Activated CD4-positive, alpha-beta T cell treated with anti-CD3 and anti-CD28 coated beads for 4 hours (primary cell): Measurements from ENCODE around the gene KCNH5.
"Not testable (repeated sequence)": the region's sequence is repeated elsewhere in the genome, so short reads cannot be mapped to it uniquely, and the experiment has no call there.

Experiments
- DNase-seq, 2 donors: peaks; one replicate each; pipeline ENCODE4 v3.0.0-alpha.2; 2020

The KCNH5 gene

GRCh38 chr14:62882967-62883366, 162.3 kb downstream of the KCNH5 start:
- DNase-seq, result no peak

GRCh38 chr14:62866376-62866775, 178.9 kb downstream of the KCNH5 start:
- DNase-seq, result no peak

- DNase-seq, result no peak
Measured at GRCh38 chr14:62864588-62864987, 180.7 kb downstream of the KCNH5 start.

- not testable (repeated sequence) for DNase-seq
Measured at GRCh38 chr14:62858011-62858410, 187.2 kb downstream of the KCNH5 start.

GRCh38 chr14:62854951-62855350, 190.3 kb downstream of the KCNH5 start:
- DNase-seq, result no peak

GRCh38 chr14:62847168-62847567, 198.1 kb downstream of the KCNH5 start:
- DNase-seq, result no peak

- DNase-seq, result no peak
Measured at GRCh38 chr14:62844546-62844945, 200.7 kb downstream of the KCNH5 start.

- no peak for DNase-seq
Measured at GRCh38 chr14:62824086-62824485, 221.2 kb downstream of the KCNH5 start.

- DNase-seq, result no peak
Measured at GRCh38 chr14:62819931-62820330, 225.3 kb downstream of the KCNH5 start.

- DNase-seq, result no peak
Measured at GRCh38 chr14:62807636-62808035, 237.6 kb downstream of the KCNH5 start.

GRCh38 chr14:62800577-62800976, 244.7 kb downstream of the KCNH5 start:
- DNase-seq, result no peak

- DNase-seq, result no peak
Measured at GRCh38 chr14:62796431-62796830, 248.8 kb downstream of the KCNH5 start.

- no peak for DNase-seq
Measured at GRCh38 chr14:62792578-62792977, 252.7 kb downstream of the KCNH5 start.

GRCh38 chr14:62781328-62781727, 263.9 kb downstream of the KCNH5 start:
- DNase-seq, result not testable (repeated sequence)

- DNase-seq, result no peak
Measured at GRCh38 chr14:62778852-62779251, 266.4 kb downstream of the KCNH5 start.

- no peak for DNase-seq
Measured at GRCh38 chr14:62778310-62778709, 266.9 kb downstream of the KCNH5 start.

- no peak for DNase-seq
Measured at GRCh38 chr14:62777510-62777909, 267.7 kb downstream of the KCNH5 start.

GRCh38 chr14:62776300-62776699, 269.0 kb downstream of the KCNH5 start:
- no peak for DNase-seq

GRCh38 chr14:62768753-62769152, 276.5 kb downstream of the KCNH5 start:
- DNase-seq, result no peak

GRCh38 chr14:62763951-62764350, 281.3 kb downstream of the KCNH5 start:
- no peak for DNase-seq

GRCh38 chr14:62759796-62760195, 285.5 kb downstream of the KCNH5 start:
- no peak for DNase-seq

GRCh38 chr14:62746881-62747280, 298.4 kb downstream of the KCNH5 start:
- DNase-seq, result not testable (repeated sequence)

GRCh38 chr14:62745496-62745895, 299.8 kb downstream of the KCNH5 start:
- DNase-seq, result no peak

GRCh38 chr14:62743560-62743959, 301.7 kb downstream of the KCNH5 start:
- DNase-seq, result no peak

GRCh38 chr14:62743118-62743517, 302.1 kb downstream of the KCNH5 start:
- DNase-seq, result no peak

GRCh38 chr14:62739647-62740046, 305.6 kb downstream of the KCNH5 start:
- DNase-seq, result no peak
